ENCODE measurements around the gene OGFOD3.
"Not testable (repeated sequence)": the region's sequence is repeated elsewhere in the genome, so short reads cannot be mapped to it uniquely, and the experiment has no call there.

OGFOD3 gene

DNA sequence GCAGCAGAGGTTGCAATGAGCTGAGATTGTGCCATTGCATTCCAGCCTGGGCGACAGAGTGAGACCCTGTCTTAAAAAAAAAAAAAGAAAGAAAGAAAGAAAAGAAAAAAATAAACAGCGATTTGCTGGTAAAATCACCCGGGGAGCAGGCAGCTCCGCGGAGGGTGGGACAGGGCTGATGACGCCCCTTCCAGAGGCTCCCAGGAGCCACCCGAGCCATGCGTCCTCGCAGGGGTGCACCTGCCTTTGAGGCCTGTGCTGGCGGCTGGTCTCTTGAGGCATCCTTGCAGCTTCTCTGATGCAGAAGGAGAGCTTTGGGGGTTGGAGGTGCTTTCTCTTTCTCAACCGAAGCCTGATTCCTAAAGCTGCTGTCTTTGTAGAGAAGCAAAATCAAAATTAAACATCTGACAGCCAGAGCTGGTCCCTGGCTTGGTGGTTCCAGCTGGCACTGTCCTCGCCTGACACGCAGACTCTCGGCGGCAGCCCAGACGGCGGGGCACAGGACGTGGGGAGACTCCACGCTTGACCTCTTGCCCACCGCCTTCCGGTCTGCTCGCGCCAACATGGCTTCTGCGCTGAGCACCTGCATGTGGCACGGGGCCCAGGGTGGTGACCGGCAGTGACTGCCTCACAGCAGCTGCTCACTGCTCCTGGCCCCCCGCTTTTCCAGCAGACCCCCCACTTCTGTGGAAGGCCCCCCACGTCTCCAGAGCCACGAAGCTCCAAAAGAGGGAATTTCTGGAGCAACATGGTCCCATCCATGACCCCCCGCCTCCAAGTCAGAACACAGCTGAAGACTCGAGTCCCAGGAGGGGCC is 40.3 kb downstream of the OGFOD3 start:
- in situ Hi-C loops (cut with MboI; ENCODE audit: low sequenced_read_pairs) = no loop called here

GRCh38 chr17:82377294-82377693 is 41.1 kb downstream of the OGFOD3 start:
- in situ Hi-C loops (cut with MboI; ENCODE audit: low sequenced_read_pairs) = not testable (repeated sequence)

GRCh38 chr17:82376042-82376730 is 42.2 kb downstream of the OGFOD3 start:
- in situ Hi-C loops (cut with MboI; ENCODE audit: low sequenced_read_pairs) = no loop called here

GRCh38 chr17:82375359-82376041 is 42.9 kb downstream of the OGFOD3 start:
- in situ Hi-C loops (cut with MboI; ENCODE audit: low sequenced_read_pairs) = no loop called here

- in situ Hi-C loops (cut with MboI; ENCODE audit: low sequenced_read_pairs) = no loop called here
Observed at GRCh38 chr17:82374626-82375331, 43.6 kb downstream of the OGFOD3 start.

DNA sequence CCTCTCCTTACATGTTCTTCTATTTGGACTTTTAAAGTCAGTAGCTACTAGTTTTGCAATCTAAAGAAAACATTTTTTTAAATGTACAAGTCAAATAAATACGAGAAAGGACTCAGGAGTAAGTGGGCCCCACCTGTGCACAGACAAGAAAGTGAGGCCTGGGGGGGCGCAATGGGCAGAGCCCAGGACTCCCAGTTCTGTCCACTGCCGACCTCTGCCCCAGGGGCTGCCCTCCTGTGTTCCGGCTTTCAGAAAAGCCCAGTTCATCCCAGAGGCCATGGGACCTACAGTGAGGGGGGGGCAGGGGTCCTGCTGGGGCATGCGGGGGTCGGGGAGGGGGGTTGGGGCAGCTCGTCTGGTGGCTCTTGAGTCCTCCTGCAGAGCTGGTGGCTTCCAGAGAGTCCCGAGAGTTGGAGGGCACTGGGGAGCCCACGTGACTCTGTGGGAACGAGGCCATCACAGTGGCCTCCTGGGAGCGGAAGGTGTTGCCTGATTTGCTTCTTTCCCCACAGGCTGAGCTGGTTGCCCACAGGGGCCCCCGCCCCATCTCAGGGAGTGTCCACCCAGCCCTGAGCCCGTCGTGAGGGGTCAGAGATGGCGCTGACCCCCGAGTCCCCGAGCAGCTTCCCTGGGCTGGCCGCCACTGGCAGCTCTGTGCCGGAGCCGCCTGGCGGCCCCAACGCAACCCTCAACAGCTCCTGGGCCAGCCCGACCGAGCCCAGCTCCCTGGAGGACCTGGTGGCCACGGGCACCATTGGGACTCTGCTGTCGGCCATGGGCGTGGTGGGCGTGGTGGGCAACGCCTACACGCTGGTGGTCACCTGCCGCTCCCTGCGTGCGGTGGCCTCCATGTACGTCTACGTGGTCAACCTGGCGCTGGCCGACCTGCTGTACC is 44.4 kb downstream of the OGFOD3 start:
- in situ Hi-C loops (cut with MboI; ENCODE audit: low sequenced_read_pairs) = no loop called here

DNA sequence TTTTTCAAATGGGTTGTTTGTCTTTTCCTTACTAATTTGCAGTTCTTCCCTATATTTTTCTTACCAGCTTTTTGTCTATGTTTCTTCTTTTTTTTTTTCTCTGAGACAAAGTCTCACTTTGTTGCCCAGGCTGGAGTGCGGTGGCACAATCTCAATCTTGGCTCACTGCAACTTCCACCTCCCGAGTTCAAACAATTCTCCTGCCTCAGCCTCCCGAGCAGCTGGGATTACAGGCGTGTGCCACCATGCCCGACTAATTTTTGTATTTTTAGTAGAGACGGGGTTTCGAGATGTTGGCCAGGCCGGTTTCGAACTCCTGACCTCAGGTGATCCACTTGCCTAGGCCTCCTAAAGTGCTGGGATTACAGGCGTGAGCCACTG is 45.3 kb downstream of the OGFOD3 start:
- in situ Hi-C loops (cut with MboI; ENCODE audit: low sequenced_read_pairs) = not testable (repeated sequence)

DNA sequence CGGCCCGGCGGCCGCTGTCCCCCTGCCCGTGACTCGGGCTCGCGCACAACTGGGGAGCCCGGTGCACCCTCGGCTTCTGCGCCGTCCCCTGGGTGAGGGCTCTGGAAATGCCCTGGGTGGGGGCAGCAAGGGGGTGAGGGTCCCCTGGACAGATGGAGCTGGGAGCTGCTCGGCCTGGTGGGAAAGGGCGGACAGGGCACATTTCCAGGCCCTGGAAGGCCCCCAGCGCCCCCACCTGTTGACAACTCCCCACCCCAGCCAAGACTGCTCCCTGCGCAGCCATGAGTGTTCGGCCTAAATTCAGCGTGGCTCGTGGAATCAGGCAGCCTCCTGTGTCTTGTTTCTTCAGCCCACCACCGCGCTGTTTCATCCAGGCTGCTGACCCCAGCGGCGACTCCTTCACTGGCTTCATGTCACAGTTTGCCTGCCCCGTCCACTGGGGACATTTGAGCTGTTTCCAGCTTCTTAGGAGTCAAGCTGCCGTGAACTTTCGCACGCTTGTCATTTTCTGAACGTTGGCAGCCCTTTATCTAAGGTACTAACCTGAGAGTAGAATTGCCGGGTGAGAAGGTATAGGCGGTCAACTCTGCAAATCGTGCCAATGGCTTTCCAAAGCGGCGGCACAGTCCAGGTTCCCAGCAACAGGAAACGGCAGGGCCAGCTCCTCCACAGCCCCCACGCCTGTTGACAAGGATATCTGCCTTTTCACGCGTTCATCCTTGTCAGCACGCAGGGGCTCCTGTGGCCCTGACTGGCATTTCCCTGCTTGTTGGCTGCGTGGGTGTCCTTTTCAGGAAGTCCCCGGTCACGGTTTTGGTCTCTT is 45.9 kb downstream of the OGFOD3 start:
- in situ Hi-C loops (cut with MboI; ENCODE audit: low sequenced_read_pairs) = no loop called here

DNA sequence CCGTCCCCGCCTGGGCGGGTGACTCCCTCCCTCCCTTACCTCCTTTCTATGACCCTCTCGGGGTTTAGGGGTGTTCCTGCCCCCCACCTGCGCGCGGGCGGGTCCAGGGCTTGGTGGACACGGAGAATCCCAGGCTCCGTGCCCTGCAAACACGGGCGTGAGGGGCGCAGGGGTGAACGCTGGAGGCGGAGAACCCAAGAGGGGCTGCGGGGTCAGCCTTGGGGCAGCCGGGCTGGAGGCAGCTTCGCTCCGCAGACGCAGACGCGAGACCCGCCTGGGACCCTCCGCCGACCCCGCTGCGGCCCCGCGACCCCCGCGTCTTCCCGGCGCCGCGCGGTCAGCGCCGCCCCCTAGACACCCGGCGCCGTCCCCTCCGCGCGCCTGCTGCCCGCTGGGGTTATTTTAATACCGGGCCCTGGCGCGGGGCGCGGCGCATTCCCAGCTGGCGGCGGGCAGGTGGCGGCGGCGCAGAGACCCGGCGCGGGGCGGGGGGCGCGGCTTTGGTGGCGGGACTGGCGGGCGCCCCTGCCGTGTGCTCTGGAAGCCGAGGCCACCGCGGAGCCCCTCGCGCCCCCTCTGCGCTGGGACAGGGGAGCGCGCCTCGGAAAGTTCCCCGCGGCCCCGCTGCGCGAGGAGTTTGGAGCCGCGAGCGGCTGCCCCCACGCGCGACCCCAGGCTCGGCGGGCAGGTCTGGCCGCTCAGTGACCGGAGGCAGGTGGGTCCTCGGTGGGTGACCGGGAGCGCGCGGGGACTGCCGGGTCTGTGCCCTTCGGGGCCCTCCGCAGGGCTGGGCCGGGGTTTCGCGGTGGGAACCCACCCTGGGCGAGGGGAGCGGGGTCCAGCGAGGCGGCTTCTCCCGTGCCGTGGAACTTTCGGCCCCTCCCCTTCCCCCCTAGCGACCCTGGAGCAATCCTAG is 46.8 kb downstream of the OGFOD3 start, which contains the start of gene UTS2R:
Gene UTS2R, plus strand, starts transcription at position 433 of the 916 bp plus-strand sequence. CDS start 2,560 bp downstream, outside the sequence.
- in situ Hi-C loops (cut with MboI; ENCODE audit: low sequenced_read_pairs) = no loop called here

- in situ Hi-C loops (cut with MboI; ENCODE audit: low sequenced_read_pairs) = no loop called here
Observed at GRCh38 chr17:82370471-82371332, 47.7 kb downstream of the OGFOD3 start.

DNA sequence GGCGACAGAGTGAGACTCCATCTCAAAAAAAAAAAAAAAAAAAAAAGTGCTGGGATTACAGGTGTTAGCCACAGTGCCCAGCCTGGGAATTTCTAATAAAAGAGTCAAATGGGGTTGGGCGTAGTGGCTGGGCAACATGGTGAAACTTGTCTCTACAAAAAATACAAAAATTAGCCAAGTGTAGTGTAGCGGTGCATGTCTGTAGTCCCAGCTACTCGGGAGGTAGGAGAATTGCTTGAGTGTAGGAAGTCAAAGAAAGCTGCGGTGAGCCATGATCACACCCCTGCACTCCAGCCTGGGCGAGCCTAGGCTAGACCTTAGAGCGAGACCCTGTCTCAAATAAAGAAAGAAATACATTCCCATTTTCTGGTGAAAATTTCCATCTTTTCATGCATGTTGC is 49.2 kb downstream of the OGFOD3 start:
- in situ Hi-C loops (cut with MboI; ENCODE audit: low sequenced_read_pairs) = no loop called here

DNA sequence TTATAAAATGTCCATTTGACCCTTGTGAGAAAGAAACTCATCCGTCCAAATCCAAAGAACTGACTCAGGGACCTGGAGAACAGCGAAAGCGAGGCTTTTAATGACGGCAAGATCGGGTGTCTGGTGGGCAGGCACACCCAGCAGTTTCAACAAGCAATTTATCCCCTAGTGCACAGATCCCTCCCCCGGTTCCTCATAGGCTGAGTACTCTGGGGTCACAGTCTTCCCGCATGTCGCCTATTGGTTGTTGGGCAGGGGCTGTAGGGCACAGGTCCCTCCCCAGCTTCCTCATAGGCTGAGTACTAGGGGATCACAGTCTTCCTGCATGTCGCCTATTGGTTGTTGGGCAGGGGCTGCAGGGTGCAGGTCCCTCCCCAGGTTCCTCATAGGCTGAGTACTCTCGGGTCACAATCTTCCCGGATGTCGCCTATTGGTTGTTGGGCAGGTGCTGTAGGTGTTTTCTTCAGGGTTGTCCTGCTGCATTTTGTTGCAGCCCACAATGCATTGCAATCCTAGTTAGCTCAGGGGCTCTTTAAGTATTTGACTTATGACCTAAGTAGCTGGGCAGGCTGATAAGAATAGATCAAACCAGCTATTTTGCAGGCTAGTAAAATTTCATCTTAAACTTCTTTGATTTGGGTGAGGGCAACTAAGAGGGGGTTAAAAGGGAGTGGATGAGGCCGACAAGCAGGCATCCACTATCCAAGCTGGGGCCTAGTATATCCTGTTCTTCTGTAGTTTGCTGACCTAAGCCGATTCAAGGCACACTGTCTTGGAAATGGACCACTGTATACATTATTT is 50.5 kb downstream of the OGFOD3 start:
- in situ Hi-C loops (cut with MboI; ENCODE audit: low sequenced_read_pairs) = no loop called here

GRCh38 chr17:82366749-82367148 is 51.6 kb downstream of the OGFOD3 start:
- in situ Hi-C loops (cut with MboI; ENCODE audit: low sequenced_read_pairs) = no loop called here

DNA sequence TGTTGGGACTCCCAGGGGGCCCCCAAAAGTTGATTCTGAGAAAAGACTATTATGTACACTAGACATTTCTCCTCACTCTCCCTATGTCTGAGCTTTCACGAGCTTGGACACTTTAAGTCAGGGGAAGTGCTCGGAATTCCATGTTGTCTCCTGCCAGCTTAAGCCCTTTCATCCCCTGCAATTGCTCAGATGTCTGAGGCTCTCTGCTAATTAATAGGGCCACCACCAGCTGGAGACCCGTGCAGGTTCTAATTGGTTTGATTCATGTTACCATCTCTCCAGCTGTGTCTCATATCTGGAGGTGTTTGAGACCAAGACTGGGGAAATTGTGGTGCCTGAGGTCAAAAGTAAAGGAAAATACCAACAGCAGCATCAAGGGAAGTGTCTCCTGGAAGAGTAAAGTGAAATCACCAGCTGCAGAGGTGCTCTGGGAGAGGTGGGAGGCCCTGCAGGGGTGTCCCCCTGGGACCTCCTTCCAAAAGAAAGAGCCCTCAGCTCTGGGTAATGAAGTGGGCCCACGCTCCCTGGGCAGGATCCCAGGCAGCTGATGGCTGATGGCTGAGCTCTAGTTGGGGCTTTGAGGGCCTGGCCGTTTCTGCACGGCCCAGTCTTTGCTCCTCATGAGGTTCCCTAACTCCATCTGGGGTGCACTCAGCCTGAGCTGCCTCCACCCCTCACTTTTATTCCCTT is 52.6 kb downstream of the OGFOD3 start:
- in situ Hi-C loops (cut with MboI; ENCODE audit: low sequenced_read_pairs) = no loop called here

DNA sequence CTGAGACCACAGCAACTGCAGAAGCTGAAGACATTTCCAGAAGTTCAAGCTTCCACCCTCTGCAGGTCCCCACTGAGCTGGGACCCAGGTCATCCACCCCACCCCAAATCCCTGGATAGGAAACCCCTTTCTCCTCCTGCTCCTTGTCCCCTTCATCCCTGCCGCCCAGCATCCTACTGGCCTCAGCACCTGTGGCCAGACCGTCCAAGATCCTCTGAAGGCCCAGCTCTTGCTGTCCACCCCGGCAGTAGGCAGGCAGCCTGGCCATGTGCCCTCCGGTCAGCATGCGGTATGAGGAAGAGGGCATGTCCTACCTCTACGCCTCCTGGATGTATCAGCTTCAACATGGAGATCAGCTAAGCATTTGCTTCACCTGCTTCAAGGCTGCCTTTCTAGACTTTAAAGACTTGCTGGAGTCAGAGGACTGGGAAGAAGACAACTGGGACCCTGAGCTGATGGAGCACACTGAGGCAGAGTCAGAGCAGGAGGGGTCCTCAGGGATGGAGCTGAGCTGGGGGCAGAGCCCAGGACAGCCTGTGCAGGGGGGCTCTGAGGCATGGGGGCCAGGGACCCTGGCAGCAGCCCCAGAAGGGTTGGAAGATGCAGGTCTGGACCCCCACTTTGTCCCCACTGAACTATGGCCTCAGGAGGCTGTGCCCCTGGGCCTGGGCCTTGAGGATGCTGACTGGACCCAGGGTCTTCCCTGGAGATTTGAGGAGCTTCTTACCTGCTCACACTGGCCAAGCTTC is 56.3 kb downstream of the OGFOD3 start:
- in situ Hi-C loops (cut with MboI; ENCODE audit: low sequenced_read_pairs) = no loop called here

Measured in HL-60/S4 treated with retinoic acid at 250 ng/mL for 4 days and 3 days (cell line).